NT2/D1 (cell line): ENCODE results near the gene CNOT8.
A peak's percentile ranks its signal among the peaks of the same experiment; 100 is the strongest.

Source experiments
- DNase-seq: peaks from one replicate; pipeline ENCODE4 v3.0.0-alpha.2; 2011; ENCODE audit warnings: low read depth, low spot score
- H3K27me3 ChIP-seq: 2 replicates; pipeline ENCODE4 v1.6.0; 2011; ENCODE audit warnings: mild to moderate bottlenecking; ENCODE audit not compliant: insufficient read length, insufficient read depth
- H3K36me3 ChIP-seq: 2 replicates; pipeline ENCODE4 v1.6.1; 2011; ENCODE audit warnings: mild to moderate bottlenecking, low read length, mixed read lengths; ENCODE audit not compliant: insufficient read depth, insufficient read length
- H3K4me1 ChIP-seq: 2 replicates; pipeline ENCODE4 v1.5.1; 2011; ENCODE audit not compliant: insufficient read depth, insufficient read length
- H3K4me3 ChIP-seq: 2 replicates; pipeline ENCODE4 v1.5.1; 2011; ENCODE audit warnings: low read depth; ENCODE audit not compliant: insufficient read length
- H3K9ac ChIP-seq: 2 replicates; pipeline ENCODE4 v1.6.0; 2011; ENCODE audit warnings: low read depth; ENCODE audit not compliant: insufficient read length
- H3K9me3 ChIP-seq: 2 replicates; pipeline ENCODE4 v1.5.1; 2011; ENCODE audit warnings: mild to moderate bottlenecking, low read length; ENCODE audit not compliant: insufficient read depth
- SUZ12 ChIP-seq: IDR thresholded peaks from 2 replicates; pipeline ENCODE4 v1.6.1; 2011; ENCODE audit not compliant: insufficient read length, insufficient read depth; ENCODE audit errors: extremely low read depth
- YY1 ChIP-seq: IDR thresholded peaks from 2 replicates; pipeline ENCODE4 v1.6.1; 2011; ENCODE audit not compliant: insufficient read length, insufficient read depth
- ZNF274 ChIP-seq: IDR thresholded peaks from 2 replicates; pipeline ENCODE4 v1.6.1; 2011; ENCODE audit warnings: mild to moderate bottlenecking, low read depth, low read length

Gene CNOT8

DNA sequence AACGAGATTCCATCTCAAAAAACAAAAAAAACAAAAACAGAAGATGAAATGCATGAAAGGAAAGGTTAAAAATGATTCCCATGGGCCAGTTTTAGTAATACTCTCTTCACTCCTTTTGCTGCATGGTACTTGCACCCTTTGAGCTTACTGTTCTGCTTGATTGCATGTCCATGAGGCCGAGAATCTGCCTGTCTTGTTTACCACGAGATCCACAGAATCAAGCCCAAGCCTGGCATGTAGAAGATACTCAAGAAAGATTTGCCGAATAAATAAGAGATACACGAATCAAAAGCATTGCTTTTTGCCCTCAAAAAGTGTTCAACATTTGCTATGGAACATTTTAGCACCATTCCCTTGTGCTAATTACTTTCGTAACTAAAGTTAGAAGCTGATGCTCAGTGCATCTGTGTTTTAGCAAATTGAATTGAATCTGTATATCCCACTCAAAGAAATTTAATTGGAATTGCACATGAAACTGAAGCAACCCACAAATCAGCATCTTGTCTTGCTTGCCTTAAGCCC, 9.1 kb upstream of the CNOT8 start:
- no peak for TF ChIP-seq YY1
- Histone ChIP-seq H3K9me3 (no peaks in the 10 kb centered on the region), H3K27me3 (no peaks in the 10 kb centered on the region), H3K9ac (no peak overlapping the region), H3K4me1 (no peaks in the 10 kb centered on the region), H3K36me3 (no peaks in the 10 kb centered on the region), H3K4me3 (peak overlapping the region; percentile 43)
- no peak for DNase-seq

DNA sequence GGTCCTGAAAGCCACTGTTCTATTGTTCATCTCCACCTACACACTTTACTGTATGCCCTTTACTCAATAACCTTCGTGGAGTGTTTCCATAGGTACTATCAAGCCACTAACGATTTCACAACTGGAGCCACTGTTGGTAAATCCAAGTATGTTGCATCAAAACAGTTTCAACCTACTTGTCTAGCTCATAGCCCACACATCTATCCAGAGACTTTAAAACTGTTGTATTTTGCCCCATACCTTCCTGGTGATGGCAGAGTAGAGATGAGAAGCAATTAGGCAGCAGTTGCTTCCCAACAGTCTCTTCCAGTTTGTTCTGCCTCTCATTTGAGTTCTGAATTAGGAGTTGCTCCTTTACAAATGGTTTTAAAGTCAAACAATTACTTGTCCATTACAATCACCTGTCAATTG, 8.6 kb upstream of the CNOT8 start:
- DNase-seq: no peak
- no peak for TF ChIP-seq SUZ12
- TF ChIP-seq YY1: no peak
- no peak for TF ChIP-seq ZNF274
- no peaks in the 10 kb centered on the region for H3K9me3 ChIP-seq
- H3K27me3 ChIP-seq: no peaks in the 10 kb centered on the region
- peak overlapping the region; percentile 43 for H3K4me3 ChIP-seq
- no peaks in the 10 kb centered on the region for H3K4me1 ChIP-seq
- no peaks in the 10 kb centered on the region for H3K36me3 ChIP-seq
- no peak overlapping the region for H3K9ac ChIP-seq

DNA sequence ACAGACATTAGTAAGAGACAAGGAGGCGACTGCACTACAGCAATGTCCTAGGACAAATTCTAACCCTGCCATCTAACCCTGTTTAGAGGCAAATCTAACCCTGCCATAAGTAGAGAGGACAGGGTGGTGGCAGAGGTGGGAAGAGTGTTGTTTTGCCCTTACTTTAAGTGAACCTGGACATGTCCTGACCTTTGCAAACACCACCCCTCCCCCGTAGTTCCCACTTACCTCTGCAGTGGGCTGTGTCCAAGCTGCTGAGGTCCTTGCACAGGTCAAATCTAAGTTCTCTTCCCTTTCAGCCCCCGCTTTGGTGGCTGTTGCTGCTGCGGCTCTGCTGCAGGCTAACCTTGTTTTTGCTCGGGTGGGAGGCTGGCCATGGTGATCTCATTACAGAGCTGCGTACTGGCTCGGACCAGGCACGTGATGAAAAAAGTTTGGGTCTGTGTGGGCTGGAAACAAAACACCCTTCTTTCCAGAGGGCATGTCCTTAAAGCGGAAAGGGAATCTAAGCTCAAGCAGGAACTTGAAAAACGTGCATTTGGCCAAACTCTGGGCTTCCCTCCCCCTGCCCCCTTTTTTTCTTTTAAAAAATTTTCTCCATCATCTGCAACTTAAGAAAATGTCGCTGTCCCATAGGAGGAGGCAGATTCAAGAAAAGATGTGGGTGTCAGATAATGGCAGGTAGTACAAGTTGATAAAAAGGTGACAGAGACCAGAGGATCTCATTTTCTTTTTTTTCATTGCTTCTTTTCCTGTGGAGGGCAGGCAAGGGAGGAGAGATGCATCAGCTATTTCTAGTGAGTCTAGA, 8.0 kb upstream of the CNOT8 start, which contains the start of gene FAXDC2:
TSS of gene FAXDC2 (minus strand) at position 349 of the 808 bp plus-strand sequence. CDS start 12,425 bp downstream, outside the sequence.
- H3K9me3 ChIP-seq: no peaks in the 10 kb centered on the region
- no peak for TF ChIP-seq SUZ12
- TF ChIP-seq ZNF274: no peak
- TF ChIP-seq YY1: no peak
- peak; percentile 54 for DNase-seq
- no peaks in the 10 kb centered on the region for H3K4me1 ChIP-seq
- no peaks in the 10 kb centered on the region for H3K36me3 ChIP-seq
- peak within 1 kb of the TSS; percentile 43 for H3K4me3 ChIP-seq
- H3K9ac ChIP-seq: peak within 1 kb of the TSS; percentile 68
- H3K27me3 ChIP-seq: no peaks in the 10 kb centered on the region

DNA sequence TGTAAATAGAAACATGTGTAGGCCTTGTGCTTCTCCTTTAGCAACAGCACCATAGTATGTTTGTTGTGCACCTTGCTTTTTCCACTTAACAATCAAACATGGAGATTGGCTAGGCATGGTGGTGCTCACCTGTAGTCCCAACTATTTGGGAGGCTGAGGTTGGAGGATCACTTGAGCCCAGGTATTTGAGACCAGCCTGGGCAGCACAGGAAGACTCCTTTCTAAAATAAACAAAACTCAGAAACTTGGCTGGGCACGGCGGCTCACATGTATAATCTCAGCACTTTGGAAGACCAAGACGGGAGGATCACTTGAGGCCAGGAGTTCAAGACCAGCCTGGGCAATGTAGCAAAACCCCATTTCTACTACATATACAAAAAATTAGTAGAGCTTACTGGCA, 7.1 kb upstream of the CNOT8 start:
- Histone ChIP-seq H3K9ac (no peak overlapping the region), H3K27me3 (no peaks in the 10 kb centered on the region), H3K36me3 (no peaks in the 10 kb centered on the region), H3K4me3 (no peak overlapping the region), H3K4me1 (no peaks in the 10 kb centered on the region), H3K9me3 (no peaks in the 10 kb centered on the region)
- no peak for DNase-seq
- TF ChIP-seq ZNF274 (no peak), SUZ12 (no peak), YY1 (no peak)

DNA sequence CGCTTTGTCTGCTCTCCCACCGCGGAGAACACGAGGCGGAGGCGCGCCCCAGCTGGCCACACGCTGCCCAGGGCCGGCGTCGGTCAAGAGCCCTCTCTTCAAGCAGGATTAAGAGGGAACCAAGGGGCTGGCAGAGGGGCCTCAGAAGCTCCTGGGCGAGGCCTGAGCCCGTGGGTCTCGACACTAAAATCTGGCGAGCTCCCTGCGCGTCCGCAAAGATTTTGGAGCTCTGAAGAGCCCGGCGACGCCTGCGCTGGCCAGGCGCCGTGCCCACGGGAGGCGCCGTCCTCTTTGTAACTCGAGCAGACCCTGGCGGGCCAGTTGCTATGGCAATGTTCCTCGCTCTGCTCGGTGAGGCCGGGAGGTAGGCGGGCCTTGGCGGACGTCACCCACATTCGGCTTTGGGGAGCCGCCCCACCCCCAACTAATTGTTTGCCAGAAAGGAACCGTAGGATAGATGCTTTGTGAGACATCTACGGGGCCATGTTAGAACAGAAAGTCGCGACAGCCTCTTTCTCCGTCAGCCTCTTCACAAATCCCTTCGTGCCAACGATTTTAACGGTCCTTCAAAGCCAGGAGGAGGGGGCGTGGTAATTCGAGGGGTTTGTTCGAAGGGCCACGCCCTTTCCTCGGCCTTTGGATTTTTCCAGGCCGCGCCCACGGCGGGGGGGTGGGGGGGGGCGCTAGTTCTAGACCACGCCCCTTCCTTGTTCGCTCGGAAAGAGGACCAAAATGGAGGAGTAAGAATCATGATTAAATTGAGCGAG, 714 bp upstream of the CNOT8 start:
- Histone ChIP-seq H3K27me3 (no peaks in the 10 kb centered on the region), H3K4me3 (peak overlapping the region; percentile 46), H3K4me1 (no peaks in the 10 kb centered on the region), H3K9me3 (no peaks in the 10 kb centered on the region), H3K36me3 (peaks cover 8% of the 10 kb centered on the region), H3K9ac (peak overlapping the region; percentile 90)
- DNase-seq: peak; percentile 85
- TF ChIP-seq SUZ12: no peak
- TF ChIP-seq YY1: no peak
- TF ChIP-seq ZNF274: no peak

DNA sequence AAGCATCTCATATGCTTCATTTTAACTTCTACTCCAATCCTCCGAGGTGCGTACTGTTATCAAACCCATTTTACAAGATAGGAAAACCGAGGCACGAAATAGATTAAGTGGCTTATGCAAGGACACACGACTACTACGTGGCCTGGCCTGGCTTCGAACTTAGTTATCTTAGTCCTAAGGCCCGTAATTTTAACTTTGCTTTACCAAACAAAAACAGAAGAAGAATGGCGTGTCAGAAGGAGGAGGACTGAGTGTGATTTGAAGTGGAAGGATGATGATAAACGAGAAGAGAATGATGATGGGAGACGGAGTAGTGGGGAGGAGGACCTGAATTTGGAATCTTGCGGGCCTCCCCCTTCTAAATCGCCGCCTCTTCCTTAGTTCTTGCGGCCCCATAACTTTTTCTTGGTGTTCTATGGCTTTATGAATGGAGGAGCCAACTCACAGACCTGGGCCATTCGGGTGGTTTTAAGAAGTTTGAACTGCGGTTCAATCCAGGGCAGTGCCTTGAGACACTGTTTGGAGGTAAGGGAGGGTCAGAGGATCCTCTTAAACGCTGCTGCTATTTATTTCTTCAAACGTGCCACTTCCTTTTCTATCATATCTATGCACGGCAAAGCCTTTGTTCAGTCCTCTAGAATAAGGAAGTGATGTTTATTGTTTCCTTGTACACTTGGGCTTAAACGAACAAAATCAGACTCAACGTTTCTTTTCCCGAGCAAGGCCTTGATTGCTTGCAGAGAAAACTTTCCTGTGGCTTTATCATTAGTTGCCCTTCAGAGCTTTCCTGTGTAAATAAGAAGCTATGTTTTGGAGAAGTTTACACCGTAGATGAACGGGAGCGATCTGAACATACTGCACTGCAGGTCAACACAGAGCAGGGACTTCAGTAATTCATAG, 795 bp downstream of the CNOT8 start:
- Histone ChIP-seq H3K4me3 (peak overlapping the region; percentile 46), H3K9ac (peak overlapping the region; percentile 88), H3K9me3 (no peaks in the 10 kb centered on the region), H3K27me3 (no peaks in the 10 kb centered on the region), H3K4me1 (no peaks in the 10 kb centered on the region), H3K36me3 (peaks cover 16% of the 10 kb centered on the region)
- no peak for DNase-seq
- no peak for TF ChIP-seq YY1
- no peak for TF ChIP-seq SUZ12
- no peak for TF ChIP-seq ZNF274

DNA sequence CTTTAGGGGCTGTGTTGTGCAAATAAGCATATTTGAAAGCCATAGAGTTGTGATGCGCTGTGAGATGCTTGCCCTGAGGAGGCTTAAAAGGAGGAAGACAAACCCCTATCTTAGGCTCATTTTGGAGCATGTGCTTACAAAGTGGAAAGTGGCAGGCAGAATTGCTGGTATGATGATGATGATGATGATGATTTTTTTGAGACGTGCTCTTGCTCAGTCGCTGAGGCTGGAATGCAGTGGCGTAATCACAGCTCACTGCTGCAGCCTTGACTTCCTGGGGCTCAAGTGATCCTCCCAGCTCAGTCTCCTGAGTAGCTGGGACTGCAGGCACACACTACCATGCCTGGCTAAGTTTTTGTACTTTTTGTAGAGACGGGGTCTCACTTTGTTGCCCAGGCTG, 1.7 kb downstream of the CNOT8 start:
- TF ChIP-seq ZNF274: no peak
- no peak for TF ChIP-seq SUZ12
- TF ChIP-seq YY1: no peak
- Histone ChIP-seq H3K9me3 (no peaks in the 10 kb centered on the region), H3K27me3 (no peaks in the 10 kb centered on the region), H3K4me3 (peak overlapping the region; percentile 2), H3K9ac (peak overlapping the region; percentile 68), H3K36me3 (peaks cover 22% of the 10 kb centered on the region), H3K4me1 (no peaks in the 10 kb centered on the region)
- no peak for DNase-seq
